OCI-LY7 (cell line): ENCODE data around the gene MYO9B. TPM values are rescaled to one million over a fixed set of nuclear protein-coding genes. Genes with fewer than 3 reads are reported as not detected.

Experiments used
- BruUV-seq: library from RNA; stranded (reverse); fragments of 400-500 nt; replicated peaks from 2 replicates; lab custom pipeline; 2021; lab: Mats Ljungman, UMichigan
- CTCF ChIA-PET: fragments of 300-600 bp; sonication (Branson Sonifier 250); formaldehyde crosslinking; loops from one replicate; lab custom pipeline; 2022; ENCODE audit warnings: antibody characterized with exemption; ENCODE audit not compliant: unreplicated experiment; lab: Charles Lee
- POLR2A ChIA-PET: fragments of 300-600 bp; sonication (Branson Sonifier 250); formaldehyde crosslinking; loops from one replicate; lab custom pipeline; 2022; ENCODE audit warnings: antibody characterized with exemption; lab: Charles Lee
- DNase-seq: peaks from one replicate; pipeline ENCODE4 v3.0.0-alpha.2; 2015; ENCODE audit warnings: low spot score
- H2AFZ ChIP-seq: fragments of 200-600 bp; sonication (generic), shearing (Covaris generic); 2 replicates; pipeline ENCODE4 v1.6.1; 2014; ENCODE audit warnings: mild to moderate bottlenecking, antibody characterized with exemption, low read length, moderate library complexity
- H3K27ac ChIP-seq: fragments of 200-600 bp; sonication (generic); 2 replicates; pipeline ENCODE4 v1.5.1; 2014; ENCODE audit warnings: mixed run types, low read depth, mild to moderate bottlenecking, moderate library complexity, low read length, inconsistent platforms; ENCODE audit not compliant: poor library complexity, severe bottlenecking
- H3K36me3 ChIP-seq: fragments of 200-600 bp; sonication (generic); 2 replicates; pipeline ENCODE4 v1.6.1; 2014; ENCODE audit warnings: mild to moderate bottlenecking, antibody characterized with exemption, low read length, moderate library complexity, mixed read lengths; ENCODE audit not compliant: insufficient read depth
- H3K4me1 ChIP-seq: fragments of 200-600 bp; sonication (generic); 2 replicates; pipeline ENCODE4 v1.5.1; 2014; ENCODE audit warnings: mild to moderate bottlenecking, low read length; ENCODE audit not compliant: insufficient read depth, poor library complexity, severe bottlenecking
- H3K4me2 ChIP-seq: fragments of 200-600 bp; sonication (generic); 2 replicates; pipeline ENCODE4 v1.6.1; 2014; ENCODE audit warnings: mild to moderate bottlenecking, low read length
- H3K4me3 ChIP-seq: fragments of 200-600 bp; sonication (generic); 2 replicates; pipeline ENCODE4 v1.5.1; 2014; ENCODE audit warnings: mild to moderate bottlenecking, low read depth, low read length; ENCODE audit not compliant: poor library complexity, severe bottlenecking
- H3K79me2 ChIP-seq: fragments of 200-600 bp; sonication (generic); 2 replicates; pipeline ENCODE4 v1.6.1; 2016; ENCODE audit warnings: low read depth, mild to moderate bottlenecking, low read length, moderate library complexity, mixed read lengths; ENCODE audit not compliant: insufficient read depth
- H3K9me2 ChIP-seq: fragments of 200-600 bp; sonication (generic); 2 replicates; pipeline ENCODE4 v1.6.1; 2016; ENCODE audit warnings: mild to moderate bottlenecking, low read length, mixed read lengths; ENCODE audit not compliant: insufficient read depth
- H3K9me3 ChIP-seq: fragments of 200-600 bp; sonication (generic); 2 replicates; pipeline ENCODE4 v1.6.1; 2014; ENCODE audit warnings: mild to moderate bottlenecking, mixed run types, low read length, mixed read lengths
- H4K20me1 ChIP-seq: fragments of 200-600 bp; sonication (generic); 2 replicates; pipeline ENCODE4 v1.6.1; 2014; ENCODE audit warnings: mild to moderate bottlenecking, antibody characterized with exemption, low read length, moderate library complexity, mixed read lengths; ENCODE audit not compliant: insufficient read depth
- EZH2phosphoT487 ChIP-seq: fragments of 200-600 bp; sonication (generic); IDR thresholded peaks from 2 replicates; pipeline ENCODE4 v1.6.1; 2018; ENCODE audit warnings: low read depth, borderline replicate concordance, mild to moderate bottlenecking, mixed run types, antibody characterized with exemption, low read length, moderate library complexity, mixed read lengths
- intact Hi-C: fragments of 100-400 bp; cut with micrococcal nuclease; formaldehyde crosslinking; loops from one replicate; pipeline ENCODE4 v1.10.0; 2022; ENCODE audit not compliant: unreplicated experiment
- total RNA-seq, 2 experiments: library from RNA; depleted of rRNA in 1 of 2; stranded (reverse); fragments of >200 nt in 1 of 2; shearing (Covaris generic) in 1 of 2; gene quantifications; 2 replicates each; pipeline ENCODE4 v1.2.3, GENCODE V29; 2014 to 2022
- TF ChIP-seq, protein P1 (sequence below): fragments of 200-600 bp; sonication (generic); conservative IDR thresholded peaks from 2 replicates; pipeline ENCODE4 v1.5.1; 2014; ENCODE audit warnings: mild to moderate bottlenecking, antibody characterized with exemption, low read length, moderate library complexity, mixed read lengths

MYO9B gene
- total RNA-seq, 2 experiments from 2014 or later, result 74.7 to 150 TPM

DNA sequence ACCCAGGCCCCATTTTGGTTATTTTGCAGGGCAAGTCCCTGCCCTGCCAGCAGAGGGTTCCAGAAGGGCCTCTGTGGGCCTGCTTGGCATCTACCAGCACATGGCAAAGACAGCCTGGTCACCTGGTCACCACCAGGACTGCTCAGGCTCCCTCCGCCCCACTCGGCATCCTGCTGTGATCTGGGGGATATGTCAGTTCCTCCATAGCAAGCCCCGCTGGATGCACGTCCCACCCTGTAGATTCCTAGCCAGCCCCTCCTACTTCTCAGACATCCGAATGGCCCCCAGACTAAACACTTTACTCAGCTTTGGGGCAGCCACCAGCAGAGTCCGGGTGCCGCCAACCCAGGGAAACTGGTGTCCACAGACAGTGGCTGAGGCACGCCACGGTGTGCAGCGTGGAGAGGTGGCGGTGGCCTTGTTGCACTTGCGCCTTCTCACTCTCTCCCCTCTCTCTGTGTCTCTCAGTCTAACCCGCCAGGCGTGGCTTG is 107.7 kb downstream of the MYO9B start:
- Histone ChIP-seq H3K4me2 (peak overlapping the region; percentile 69), H3K9me2 (no peaks in the 10 kb centered on the region), H2AFZ (peak overlapping the region; percentile 38; the same call in 1 of the 2 replicates), H3K9me3 (no peaks in the 10 kb centered on the region), H3K79me2 (no peaks in the 10 kb centered on the region), H3K4me1 (peaks cover 32% of the 10 kb centered on the region), H3K4me3 (peak overlapping the region; percentile 39), H4K20me1 (no peaks in the 10 kb centered on the region), H3K36me3 (peaks cover 42% of the 10 kb centered on the region), H3K27ac (peak overlapping the region; percentile 79)
- ChIA-PET CTCF (interaction anchor here (0.6 to 0.9 kb wide), 3 partner anchors 32 to 1094 kb away, joined by 3 to 4 read pairs (median 4); partner anchors contain the start of gene USE1), POLR2A (interaction anchor here (0.8 to 1.3 kb wide), 4 partner anchors 12 to 98 kb away, joined by 3 to 7 read pairs (median 3); partner anchors contain the start of gene ANKLE1)
- intact Hi-C loops, result no loop called here
- DNase-seq, result peak; percentile 41
- no TSS peak for BruUV-seq
- TF ChIP-seq, protein P1, sequence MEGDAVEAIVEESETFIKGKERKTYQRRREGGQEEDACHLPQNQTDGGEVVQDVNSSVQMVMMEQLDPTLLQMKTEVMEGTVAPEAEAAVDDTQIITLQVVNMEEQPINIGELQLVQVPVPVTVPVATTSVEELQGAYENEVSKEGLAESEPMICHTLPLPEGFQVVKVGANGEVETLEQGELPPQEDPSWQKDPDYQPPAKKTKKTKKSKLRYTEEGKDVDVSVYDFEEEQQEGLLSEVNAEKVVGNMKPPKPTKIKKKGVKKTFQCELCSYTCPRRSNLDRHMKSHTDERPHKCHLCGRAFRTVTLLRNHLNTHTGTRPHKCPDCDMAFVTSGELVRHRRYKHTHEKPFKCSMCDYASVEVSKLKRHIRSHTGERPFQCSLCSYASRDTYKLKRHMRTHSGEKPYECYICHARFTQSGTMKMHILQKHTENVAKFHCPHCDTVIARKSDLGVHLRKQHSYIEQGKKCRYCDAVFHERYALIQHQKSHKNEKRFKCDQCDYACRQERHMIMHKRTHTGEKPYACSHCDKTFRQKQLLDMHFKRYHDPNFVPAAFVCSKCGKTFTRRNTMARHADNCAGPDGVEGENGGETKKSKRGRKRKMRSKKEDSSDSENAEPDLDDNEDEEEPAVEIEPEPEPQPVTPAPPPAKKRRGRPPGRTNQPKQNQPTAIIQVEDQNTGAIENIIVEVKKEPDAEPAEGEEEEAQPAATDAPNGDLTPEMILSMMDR, result peak; percentile 54; the same call in 1 of the 2 replicates
- no peak for TF ChIP-seq EZH2phosphoT487

DNA sequence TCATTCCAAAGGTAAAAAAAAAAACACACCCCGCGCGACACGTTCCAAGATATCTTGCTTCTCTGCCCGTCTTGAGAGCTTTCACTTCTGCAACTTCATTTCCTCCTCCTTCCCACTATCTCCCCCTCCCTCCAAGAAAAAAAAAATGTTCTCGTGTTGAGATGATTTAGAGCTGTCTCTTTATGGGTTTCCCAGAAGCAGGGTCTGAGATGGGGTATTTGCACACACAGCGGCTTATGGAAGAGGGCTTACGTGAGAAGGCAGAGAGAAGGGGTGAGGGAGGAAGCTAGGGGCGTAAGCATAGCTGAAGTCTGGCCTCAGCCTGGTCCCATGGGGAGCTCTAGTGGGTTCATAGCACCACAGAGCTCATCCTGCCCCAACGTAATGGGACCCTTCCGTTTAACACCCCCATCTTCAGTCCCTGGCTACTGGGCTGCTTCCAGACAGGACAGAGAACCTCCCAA is 108.3 kb downstream of the MYO9B start:
- Histone ChIP-seq H3K4me2 (peak overlapping the region; percentile 69), H3K36me3 (peaks cover 45% of the 10 kb centered on the region), H3K9me2 (no peaks in the 10 kb centered on the region), H4K20me1 (no peaks in the 10 kb centered on the region), H3K79me2 (no peaks in the 10 kb centered on the region), H3K4me3 (peak overlapping the region; percentile 39), H3K27ac (peak overlapping the region; percentile 79), H2AFZ (peak overlapping the region; percentile 38; the same call in 1 of the 2 replicates), H3K9me3 (no peaks in the 10 kb centered on the region), H3K4me1 (peaks cover 26% of the 10 kb centered on the region)
- TF ChIP-seq, protein P1, result no peak
- BruUV-seq, result TSS peak; percentile 59
- CTCF ChIA-PET, result interaction anchor here (0.6 kb wide), 1 partner anchor 1094 kb away, joined by 4 read pairs; no protein-coding TSS in a partner anchor
- DNase-seq, result peak; percentile 62
- intact Hi-C loops, result no loop called here
- POLR2A ChIA-PET, result interaction anchor here (0.6 to 1.3 kb wide), 4 partner anchors 12 to 111 kb away, joined by 3 to 7 read pairs (median 4); partner anchors contain the start of gene ANKLE1

DNA sequence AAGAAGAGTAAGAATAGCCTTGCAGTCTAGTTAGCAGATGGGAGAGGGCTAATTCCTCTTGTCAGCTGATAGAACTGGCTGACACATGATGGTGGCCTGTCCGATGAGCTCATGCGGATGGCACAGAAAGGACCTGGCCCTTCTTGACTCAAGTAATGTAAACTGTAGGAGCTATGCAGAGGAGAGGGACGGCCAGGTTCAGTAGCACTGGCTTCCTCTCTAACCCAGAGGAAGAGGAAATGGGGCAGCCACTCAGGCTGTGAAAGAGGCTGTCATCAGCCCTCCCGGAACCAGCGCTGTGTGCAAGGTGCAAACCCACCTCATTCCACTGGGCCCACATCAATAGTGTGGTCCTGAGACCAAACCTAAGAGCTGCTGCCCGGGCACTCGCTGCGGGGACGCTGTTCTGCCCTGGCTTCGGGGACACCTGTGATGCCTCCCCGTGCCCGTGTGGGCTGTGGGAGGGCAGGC is 108.8 kb downstream of the MYO9B start:
- Histone ChIP-seq H2AFZ (peak overlapping the region; percentile 38; the same call in 1 of the 2 replicates), H3K27ac (peak overlapping the region; percentile 79), H3K9me3 (no peaks in the 10 kb centered on the region), H3K4me3 (peak overlapping the region; percentile 39), H3K4me2 (peak overlapping the region; percentile 69), H3K36me3 (peaks cover 51% of the 10 kb centered on the region), H3K4me1 (peaks cover 29% of the 10 kb centered on the region), H3K79me2 (no peaks in the 10 kb centered on the region), H4K20me1 (no peaks in the 10 kb centered on the region), H3K9me2 (no peaks in the 10 kb centered on the region)
- BruUV-seq, result no TSS peak
- TF ChIP-seq, protein P1, result no peak
- no peak for TF ChIP-seq EZH2phosphoT487
- ChIA-PET POLR2A (interaction anchor here (0.6 to 1.3 kb wide), 4 partner anchors 13 to 112 kb away, joined by 3 to 7 read pairs (median 4); partner anchors contain the start of gene ANKLE1), CTCF (no interaction called here)
- DNase-seq, result peak; percentile 61
- intact Hi-C loops, result no loop called here
